Measurements from ENCODE around the gene ENAM.

GRCh38 chr4:70630162-70630561 lies 1.6 kb downstream of the ENAM start:
- no peak for TF ChIP-seq TAF1 (IDR thresholded peaks at IDR 0.05; ENCODE audit: borderline replicate concordance, low read depth, low read length)
- TF ChIP-seq POLR2A (IDR thresholded peaks at IDR 0.05; ENCODE audit: low read depth, low read length) = no peak
